H9 (cell line): ENCODE data around the gene KREMEN1. TPM values are rescaled to one million over a fixed set of nuclear protein-coding genes. Genes with fewer than 3 reads are reported as not detected.

Source experiments
- DNase-seq: peaks from one replicate; pipeline ENCODE4 v3.0.0-alpha.2; 2017
- H2AFZ ChIP-seq: one replicate; pipeline ENCODE4 v1.6.1; 2013; ENCODE audit warnings: mild to moderate bottlenecking, low read length, control low read depth, moderate library complexity
- H2AK5ac ChIP-seq: 2 replicates; pipeline ENCODE4 v1.6.1; 2013; ENCODE audit warnings: low read length, control low read depth, mixed read lengths; ENCODE audit not compliant: insufficient read length
- H2BK120ac ChIP-seq: one replicate; pipeline ENCODE4 v1.6.1; 2013; ENCODE audit warnings: low read depth, mild to moderate bottlenecking, low read length, control low read depth, inconsistent platforms; ENCODE audit not compliant: poor library complexity, severe bottlenecking
- H2BK12ac ChIP-seq: 2 replicates; pipeline ENCODE4 v1.6.1; 2013; ENCODE audit warnings: low read length, control low read depth, mixed read lengths, low read depth; ENCODE audit not compliant: insufficient read length
- H2BK15ac ChIP-seq: 2 replicates; pipeline ENCODE4 v1.6.1; 2013; ENCODE audit warnings: low read depth, low read length, control low read depth
- H2BK20ac ChIP-seq: one replicate; pipeline ENCODE4 v1.6.1; 2013; ENCODE audit warnings: low read depth, mild to moderate bottlenecking, low read length, control low read depth, inconsistent platforms; ENCODE audit not compliant: poor library complexity, severe bottlenecking
- H2BK5ac ChIP-seq: 2 replicates; pipeline ENCODE4 v1.6.1; 2013; ENCODE audit warnings: low read length, control low read depth, mixed read lengths; ENCODE audit not compliant: insufficient read length
- H3K14ac ChIP-seq: 2 replicates; pipeline ENCODE4 v1.6.1; 2013; ENCODE audit warnings: low read length, control low read depth; ENCODE audit not compliant: insufficient read depth
- H3K18ac ChIP-seq: 2 replicates; pipeline ENCODE4 v1.6.1; 2013; ENCODE audit warnings: low read depth, mild to moderate bottlenecking, mixed read lengths, low read length, control low read depth; ENCODE audit not compliant: insufficient read length
- H3K23ac ChIP-seq: 2 replicates; pipeline ENCODE4 v1.6.1; 2013; ENCODE audit warnings: low read length, control low read depth, mixed read lengths, low read depth; ENCODE audit not compliant: insufficient read length
- H3K23me2 ChIP-seq: 2 replicates; pipeline ENCODE4 v1.6.1; 2013; ENCODE audit warnings: low read depth, mild to moderate bottlenecking, mixed read lengths, low read length, control low read depth; ENCODE audit not compliant: insufficient read length, poor library complexity, severe bottlenecking
- H3K27ac ChIP-seq: 2 replicates; pipeline ENCODE4 v1.5.1; 2013; ENCODE audit warnings: low read length, control low read depth, mixed read lengths, low read depth; ENCODE audit not compliant: insufficient read length
- H3K27me3 ChIP-seq: 2 replicates; pipeline ENCODE4 v1.6.1; 2013; ENCODE audit warnings: low read length, control low read depth, inconsistent platforms; ENCODE audit not compliant: insufficient read depth
- H3K4ac ChIP-seq: 2 replicates; pipeline ENCODE4 v1.6.1; 2013; ENCODE audit warnings: low read depth, mild to moderate bottlenecking, control low read depth, inconsistent platforms, low read length, moderate library complexity
- H3K4me1 ChIP-seq: 2 replicates; pipeline ENCODE4 v1.6.1; 2013; ENCODE audit warnings: low read length, control low read depth, inconsistent platforms; ENCODE audit not compliant: insufficient read depth
- H3K4me2 ChIP-seq: 2 replicates; pipeline ENCODE4 v1.6.1; 2013; ENCODE audit warnings: low read length, control low read depth, mixed read lengths; ENCODE audit not compliant: insufficient read length, insufficient read depth
- H3K56ac ChIP-seq: 2 replicates; pipeline ENCODE4 v1.6.1; 2013; ENCODE audit warnings: low read depth, mild to moderate bottlenecking, mixed read lengths, low read length, control low read depth; ENCODE audit not compliant: insufficient read length
- H3K79me1 ChIP-seq: 2 replicates; pipeline ENCODE4 v1.6.1; 2013; ENCODE audit warnings: low read depth, mild to moderate bottlenecking, moderate library complexity, low read length, control low read depth, inconsistent platforms; ENCODE audit not compliant: insufficient read depth, poor library complexity, severe bottlenecking
- H3K79me2 ChIP-seq: 2 replicates; pipeline ENCODE4 v1.6.1; 2013; ENCODE audit warnings: low read length, control low read depth, inconsistent platforms; ENCODE audit not compliant: insufficient read depth
- H3K9ac ChIP-seq: 2 replicates; pipeline ENCODE4 v1.6.1; 2013; ENCODE audit warnings: low read length, control low read depth, mixed read lengths; ENCODE audit not compliant: insufficient read length; ENCODE audit errors: extremely low read depth
- H3K9me3 ChIP-seq: one replicate; pipeline ENCODE4 v1.6.1; 2013; ENCODE audit warnings: low read depth, low read length, inconsistent platforms; ENCODE audit not compliant: control insufficient read depth
- H3T11ph ChIP-seq: one replicate; pipeline ENCODE4 v1.6.1; 2013; ENCODE audit warnings: mild to moderate bottlenecking, low read length, control low read depth, inconsistent platforms
- H4K20me1 ChIP-seq: one replicate; pipeline ENCODE4 v1.6.1; 2013; ENCODE audit not compliant: control insufficient read depth, insufficient read length, insufficient read depth
- H4K5ac ChIP-seq: 2 replicates; pipeline ENCODE4 v1.6.1; 2013; ENCODE audit warnings: low read depth, mild to moderate bottlenecking, mixed read lengths, low read length, control low read depth; ENCODE audit not compliant: insufficient read length
- H4K8ac ChIP-seq: replicated peaks from 2 replicates; pipeline ENCODE4 v1.6.1; 2013; ENCODE audit warnings: low read length, control low read depth, mixed read lengths, low read depth; ENCODE audit not compliant: insufficient read length
- H4K91ac ChIP-seq: 2 replicates; pipeline ENCODE4 v1.6.1; 2013; ENCODE audit warnings: low read depth, mild to moderate bottlenecking, moderate library complexity, mixed read lengths, low read length, control low read depth; ENCODE audit not compliant: insufficient read length
- H3K27ac Mint-ChIP-seq, 3 experiments: 2 replicates in 2 of 3; 3 replicates in 1 of 3; pipeline ENCODE4 v1.8.0; 2020 to 2021; ENCODE audit warnings: mixed read lengths in 3 of 3, mild to moderate bottlenecking in 1 of 3, moderate library complexity in 1 of 3
- H3K27me3 Mint-ChIP-seq: 2 replicates; pipeline ENCODE4 v1.8.0; 2021; ENCODE audit warnings: low read depth, mild to moderate bottlenecking, moderate library complexity, mixed read lengths
- H3K36me3 Mint-ChIP-seq, 3 experiments: 2 replicates in 2 of 3; 3 replicates in 1 of 3; pipeline ENCODE4 v1.8.0; 2020 to 2021; ENCODE audit warnings: low read depth in 3 of 3, mixed read lengths in 3 of 3; ENCODE audit not compliant: insufficient read depth in 1 of 3
- H3K4me1 Mint-ChIP-seq, 2 experiments: 2 replicates each; pipeline ENCODE4 v1.8.0; 2020; ENCODE audit warnings: mixed read lengths in 2 of 2
- H3K4me3 Mint-ChIP-seq, 2 experiments: 2 replicates in 1 of 2; 3 replicates in 1 of 2; pipeline ENCODE4 v1.8.0; 2020 to 2021; ENCODE audit warnings: mild to moderate bottlenecking in 2 of 2, mixed read lengths in 2 of 2, moderate library complexity in 1 of 2
- H3K9me3 Mint-ChIP-seq, 2 experiments: 2 replicates in 1 of 2; 3 replicates in 1 of 2; pipeline ENCODE4 v1.8.0; 2020; ENCODE audit warnings: mild to moderate bottlenecking in 2 of 2, mixed read lengths in 2 of 2, moderate library complexity in 1 of 2
- WGBS: extraction: QIAGEN DNeasy Blood & Tissue Kit; methylation state at CpG from one replicate; pipeline ENCODE4 v1.1.7; 2013; ENCODE audit warnings: missing lambda C conversion rate, low lambda C conversion rate, mixed read lengths; ENCODE audit not compliant: insufficient read length; ENCODE audit errors: extremely low coverage; 5-methylcytosine and 5-hydroxymethylcytosine counted together
- total RNA-seq: library from RNA; stranded (reverse); gene quantifications from 2 replicates; pipeline ENCODE4 v1.2.1, GENCODE V29; 2021
- TF ChIP-seq, protein P1 (sequence below): fragments of 200-600 bp; sonication (generic); conservative IDR thresholded peaks from 3 replicates; pipeline ENCODE4 v1.8.0; 2021; ENCODE audit warnings: antibody characterized with exemption, mild to moderate bottlenecking

The KREMEN1 gene
- total RNA-seq, 1 experiment from 2014 or later, result 2.4 TPM

DNA sequence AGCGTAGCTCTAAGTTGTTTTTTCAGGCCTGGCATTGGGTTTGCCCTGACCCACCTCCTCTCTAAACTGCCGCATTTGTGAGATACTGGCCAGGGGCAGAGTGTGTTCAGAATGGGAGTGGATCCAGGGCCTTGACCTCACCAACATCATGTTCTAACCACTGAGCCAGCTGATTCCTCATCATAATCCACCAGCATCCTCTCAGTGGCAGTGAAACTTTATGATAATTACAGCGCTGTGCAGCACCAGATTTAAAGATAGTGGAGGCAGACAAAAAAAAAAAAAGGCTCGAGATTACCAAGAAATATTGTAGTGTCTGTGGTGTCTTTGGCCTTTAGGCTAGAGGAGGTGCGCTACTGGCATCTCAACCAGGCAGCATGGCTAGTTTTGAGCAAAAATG is 53.0 kb downstream of the KREMEN1 start:
- Mint-ChIP-seq H3K4me3 (no peak overlapping the region), H3K27me3 (no peaks in the 10 kb centered on the region), H3K27ac (no peak overlapping the region), H3K4me1 (peaks cover 3 to 4% of the 10 kb centered on the region in 2 experiments), H3K9me3 (no peaks in the 10 kb centered on the region), H3K36me3 (no peaks in the 10 kb centered on the region; a peak in 3 of 7 replicates)
- H3K4ac ChIP-seq, result no peak overlapping the region
- no peak overlapping the region for H2BK15ac ChIP-seq
- H2AK5ac ChIP-seq, result no peak overlapping the region
- no peak overlapping the region for H3T11ph ChIP-seq
- no peak overlapping the region for H3K14ac ChIP-seq
- H3K9ac ChIP-seq, result no peak overlapping the region
- no peaks in the 10 kb centered on the region for H3K4me1 ChIP-seq
- H3K79me1 ChIP-seq, result no peaks in the 10 kb centered on the region
- H3K23ac ChIP-seq, result no peak overlapping the region
- no peak overlapping the region for H4K8ac ChIP-seq
- H3K9me3 ChIP-seq, result no peaks in the 10 kb centered on the region
- H4K91ac ChIP-seq, result no peak overlapping the region
- no peak overlapping the region for H4K5ac ChIP-seq
- no peak overlapping the region for H3K27ac ChIP-seq
- TF ChIP-seq, protein P1, sequence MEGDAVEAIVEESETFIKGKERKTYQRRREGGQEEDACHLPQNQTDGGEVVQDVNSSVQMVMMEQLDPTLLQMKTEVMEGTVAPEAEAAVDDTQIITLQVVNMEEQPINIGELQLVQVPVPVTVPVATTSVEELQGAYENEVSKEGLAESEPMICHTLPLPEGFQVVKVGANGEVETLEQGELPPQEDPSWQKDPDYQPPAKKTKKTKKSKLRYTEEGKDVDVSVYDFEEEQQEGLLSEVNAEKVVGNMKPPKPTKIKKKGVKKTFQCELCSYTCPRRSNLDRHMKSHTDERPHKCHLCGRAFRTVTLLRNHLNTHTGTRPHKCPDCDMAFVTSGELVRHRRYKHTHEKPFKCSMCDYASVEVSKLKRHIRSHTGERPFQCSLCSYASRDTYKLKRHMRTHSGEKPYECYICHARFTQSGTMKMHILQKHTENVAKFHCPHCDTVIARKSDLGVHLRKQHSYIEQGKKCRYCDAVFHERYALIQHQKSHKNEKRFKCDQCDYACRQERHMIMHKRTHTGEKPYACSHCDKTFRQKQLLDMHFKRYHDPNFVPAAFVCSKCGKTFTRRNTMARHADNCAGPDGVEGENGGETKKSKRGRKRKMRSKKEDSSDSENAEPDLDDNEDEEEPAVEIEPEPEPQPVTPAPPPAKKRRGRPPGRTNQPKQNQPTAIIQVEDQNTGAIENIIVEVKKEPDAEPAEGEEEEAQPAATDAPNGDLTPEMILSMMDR, result no peak
- H3K27me3 ChIP-seq, result no peaks in the 10 kb centered on the region
- H3K23me2 ChIP-seq, result no peaks in the 10 kb centered on the region
- H2BK20ac ChIP-seq, result no peak overlapping the region
- no CpG with 5 or more reads among the region's 5 CpGs for WGBS
- H2BK12ac ChIP-seq, result no peak overlapping the region
- no peaks in the 10 kb centered on the region for H4K20me1 ChIP-seq
- H2AFZ ChIP-seq, result no peak overlapping the region
- H2BK120ac ChIP-seq, result no peak overlapping the region
- H3K56ac ChIP-seq, result no peak overlapping the region
- no peaks in the 10 kb centered on the region for H3K79me2 ChIP-seq
- DNase-seq, result no peak
- H3K4me2 ChIP-seq, result no peak overlapping the region
- no peak overlapping the region for H2BK5ac ChIP-seq
- H3K18ac ChIP-seq, result no peak overlapping the region
